Tibial nerve (tissue), 4 donors: ENCODE measurements around the gene QPCTL. TPM values are rescaled to one million over a fixed set of nuclear protein-coding genes. Genes with fewer than 3 reads are reported as not detected.

ENCODE experiments used
- DNase-seq, 2 donors: peaks; one replicate each; pipeline ENCODE4 v3.0.0-alpha.2; 2019; ENCODE audit warnings: low spot score in 2 of 2
- H3K27ac ChIP-seq, 4 donors: fragments of 200-600 bp; sonication (generic) in 3 of 4; one replicate each; pipeline ENCODE4 v1.5.1; 2017 to 2019; ENCODE audit warnings: mild to moderate bottlenecking in 1 of 4
- H3K27me3 ChIP-seq, 2 donors: fragments of 200-600 bp; sonication (generic) in 1 of 2; one replicate each; pipeline versions ENCODE4 v1.5.1 to v1.6.0; 2017 to 2019
- H3K36me3 ChIP-seq, 3 donors: fragments of 200-600 bp; sonication (generic); one replicate each; pipeline ENCODE4 v1.5.1; 2018 to 2019
- H3K4me1 ChIP-seq, 4 donors: fragments of 200-600 bp; sonication (generic) in 3 of 4; one replicate each; pipeline ENCODE4 v1.5.1; 2017 to 2019
- H3K4me3 ChIP-seq, 4 donors: fragments of 200-600 bp; sonication (generic) in 3 of 4; one replicate each; pipeline ENCODE4 v1.5.1; 2017 to 2019; ENCODE audit warnings: mild to moderate bottlenecking in 1 of 4, moderate library complexity in 1 of 4
- H3K9me3 ChIP-seq, 4 donors: fragments of 200-600 bp; sonication (generic) in 3 of 4; one replicate each; pipeline ENCODE4 v1.5.1; 2017 to 2019
- EP300 ChIP-seq, 2 donors: sonication (generic); formaldehyde crosslinking; IDR thresholded peaks; one replicate each; pipeline ENCODE4 v1.6.1; 2017; ENCODE audit warnings: antibody characterized with exemption in 2 of 2, mild to moderate bottlenecking in 1 of 2
- POLR2A ChIP-seq, 2 donors: fragments of 450-650 bp; IDR thresholded peaks; one replicate each; pipeline ENCODE4 v1.6.1; 2017; ENCODE audit warnings: antibody characterized with exemption in 2 of 2, mild to moderate bottlenecking in 2 of 2, moderate library complexity in 2 of 2
- WGBS, 2 donors: methylation state at CpG; one replicate each; pipeline ENCODE4 v1.1.5; 2018; 5-methylcytosine and 5-hydroxymethylcytosine counted together
- total RNA-seq, 4 donors: library from RNA; depleted of rRNA; stranded (reverse); fragments of >200 nt; gene quantifications; one replicate each; pipeline ENCODE4 v1.1.0, GENCODE V29; 2016
- TF ChIP-seq, protein P1 (sequence below), 5 experiments: fragments of 200-600 bp in 3 of 5; fragments of 450-650 bp in 2 of 5; sonication (generic) in 3 of 5; IDR thresholded peaks; one replicate each; pipeline ENCODE4 v1.5.1; 2016 to 2019; ENCODE audit warnings: antibody characterized with exemption in 5 of 5, mild to moderate bottlenecking in 3 of 5, moderate library complexity in 2 of 5

The QPCTL gene
- total RNA-seq, 4 donors from 2014 or later, result 5.9 to 13.2 (median 10.5) TPM

DNA sequence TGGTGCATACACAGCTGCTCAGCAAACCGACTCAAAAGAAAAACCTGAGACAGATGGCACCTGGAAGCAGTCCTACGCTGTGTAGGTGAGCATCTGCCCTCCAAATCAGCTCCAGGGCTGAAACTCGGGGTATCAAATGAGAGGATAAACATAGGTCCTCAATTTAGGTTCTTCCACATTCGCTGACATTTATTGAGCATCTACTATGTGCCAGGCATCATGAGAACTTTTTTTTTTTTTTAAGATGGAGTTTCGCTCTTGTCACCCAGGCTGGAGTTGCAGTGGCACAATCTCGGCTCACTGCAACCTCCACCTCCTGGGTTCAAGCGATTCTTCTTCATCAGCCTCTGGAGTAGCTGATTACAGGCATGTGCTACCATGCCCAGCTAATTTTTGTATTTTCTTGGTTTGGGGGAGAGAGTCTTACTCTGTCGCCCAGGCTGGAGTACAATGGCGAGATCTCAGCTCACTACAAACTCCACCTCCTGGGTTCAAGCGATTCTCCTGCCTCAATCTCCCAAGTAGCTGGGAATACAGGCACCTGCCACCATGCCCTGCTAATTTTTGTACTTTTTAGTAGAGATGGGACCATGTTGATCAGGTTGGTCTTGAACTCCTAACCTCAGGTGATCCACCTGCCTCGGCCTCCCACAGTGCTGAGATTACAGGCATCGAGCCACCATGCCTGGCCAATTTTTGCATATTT lies 13.4 kb downstream of the QPCTL start:
- no peak overlapping the region for H3K4me3 ChIP-seq
- no peaks in the 10 kb centered on the region for H3K27me3 ChIP-seq
- H3K4me1 ChIP-seq, result peaks cover 0 to 7% (median 2%) of the 10 kb centered on the region in 4 donors
- 91 to 92% methylated on average over 12 of the region's 12 CpGs for WGBS, 2 donors
- DNase-seq, result no peak
- TF ChIP-seq EP300 (IDR thresholded peaks at IDR 0.05) (no peak), POLR2A (IDR thresholded peaks at IDR 0.05) (no peak)
- TF ChIP-seq, protein P1, sequence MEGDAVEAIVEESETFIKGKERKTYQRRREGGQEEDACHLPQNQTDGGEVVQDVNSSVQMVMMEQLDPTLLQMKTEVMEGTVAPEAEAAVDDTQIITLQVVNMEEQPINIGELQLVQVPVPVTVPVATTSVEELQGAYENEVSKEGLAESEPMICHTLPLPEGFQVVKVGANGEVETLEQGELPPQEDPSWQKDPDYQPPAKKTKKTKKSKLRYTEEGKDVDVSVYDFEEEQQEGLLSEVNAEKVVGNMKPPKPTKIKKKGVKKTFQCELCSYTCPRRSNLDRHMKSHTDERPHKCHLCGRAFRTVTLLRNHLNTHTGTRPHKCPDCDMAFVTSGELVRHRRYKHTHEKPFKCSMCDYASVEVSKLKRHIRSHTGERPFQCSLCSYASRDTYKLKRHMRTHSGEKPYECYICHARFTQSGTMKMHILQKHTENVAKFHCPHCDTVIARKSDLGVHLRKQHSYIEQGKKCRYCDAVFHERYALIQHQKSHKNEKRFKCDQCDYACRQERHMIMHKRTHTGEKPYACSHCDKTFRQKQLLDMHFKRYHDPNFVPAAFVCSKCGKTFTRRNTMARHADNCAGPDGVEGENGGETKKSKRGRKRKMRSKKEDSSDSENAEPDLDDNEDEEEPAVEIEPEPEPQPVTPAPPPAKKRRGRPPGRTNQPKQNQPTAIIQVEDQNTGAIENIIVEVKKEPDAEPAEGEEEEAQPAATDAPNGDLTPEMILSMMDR (IDR thresholded peaks at IDR 0.05), result no peak
- no peaks in the 10 kb centered on the region for H3K9me3 ChIP-seq
- H3K27ac ChIP-seq, result no peak overlapping the region
- peaks cover 0 to 37% (median 0%) of the 10 kb centered on the region in 3 donors for H3K36me3 ChIP-seq

DNA sequence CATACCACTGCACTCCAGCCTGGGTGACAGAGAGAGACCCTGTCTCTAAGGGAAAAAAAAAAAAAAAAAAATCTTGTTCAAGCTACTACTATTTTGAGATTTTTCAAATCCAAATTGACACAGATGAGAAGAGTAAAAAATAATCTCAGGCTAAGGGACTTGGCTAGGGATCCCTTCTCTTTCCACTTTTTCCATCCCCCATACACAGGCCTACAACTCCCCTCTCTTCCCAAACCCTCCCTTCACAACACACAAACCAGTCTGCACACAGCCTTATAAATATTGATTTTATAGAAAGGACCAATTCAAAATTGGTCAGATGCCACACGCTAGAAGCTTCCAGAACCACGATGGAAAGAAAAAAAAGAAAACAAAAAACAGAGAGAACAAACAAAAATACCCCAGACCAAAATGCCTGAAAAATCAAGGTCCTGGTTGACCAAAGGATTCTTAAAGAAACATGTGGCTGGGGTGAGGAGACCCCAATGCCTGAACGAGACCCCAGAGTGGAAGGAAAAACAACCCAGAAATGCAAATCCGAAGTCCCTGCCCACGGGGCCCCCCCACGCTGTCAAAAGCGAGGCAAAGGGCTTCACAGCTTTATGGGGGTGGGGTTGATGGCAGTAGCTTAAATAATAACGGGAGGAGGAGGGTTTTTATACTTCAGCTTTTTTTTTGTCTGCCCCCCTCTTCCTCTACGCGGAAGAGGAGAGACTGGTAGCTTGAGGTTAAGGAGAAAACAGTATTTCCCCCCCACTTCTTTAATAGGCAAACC lies 18.1 kb downstream of the QPCTL start:
- Histone ChIP-seq H3K27ac (peak overlapping the region in 2 of 4 donors; percentile 60), H3K4me3 (no peak overlapping the region), H3K4me1 (peaks cover 0 to 23% (median 3%) of the 10 kb centered on the region in 4 donors), H3K36me3 (peaks cover 0 to 31% (median 7%) of the 10 kb centered on the region in 3 donors), H3K9me3 (no peaks in the 10 kb centered on the region), H3K27me3 (no peaks in the 10 kb centered on the region)
- TF ChIP-seq POLR2A (IDR thresholded peaks at IDR 0.05), result no peak
- no peak for TF ChIP-seq EP300 (IDR thresholded peaks at IDR 0.05)
- TF ChIP-seq, protein P1 (IDR thresholded peaks at IDR 0.05), result no peak
- 38 to 47% methylated on average over 10 of the region's 10 CpGs for WGBS, 2 donors
- no peak for DNase-seq

DNA sequence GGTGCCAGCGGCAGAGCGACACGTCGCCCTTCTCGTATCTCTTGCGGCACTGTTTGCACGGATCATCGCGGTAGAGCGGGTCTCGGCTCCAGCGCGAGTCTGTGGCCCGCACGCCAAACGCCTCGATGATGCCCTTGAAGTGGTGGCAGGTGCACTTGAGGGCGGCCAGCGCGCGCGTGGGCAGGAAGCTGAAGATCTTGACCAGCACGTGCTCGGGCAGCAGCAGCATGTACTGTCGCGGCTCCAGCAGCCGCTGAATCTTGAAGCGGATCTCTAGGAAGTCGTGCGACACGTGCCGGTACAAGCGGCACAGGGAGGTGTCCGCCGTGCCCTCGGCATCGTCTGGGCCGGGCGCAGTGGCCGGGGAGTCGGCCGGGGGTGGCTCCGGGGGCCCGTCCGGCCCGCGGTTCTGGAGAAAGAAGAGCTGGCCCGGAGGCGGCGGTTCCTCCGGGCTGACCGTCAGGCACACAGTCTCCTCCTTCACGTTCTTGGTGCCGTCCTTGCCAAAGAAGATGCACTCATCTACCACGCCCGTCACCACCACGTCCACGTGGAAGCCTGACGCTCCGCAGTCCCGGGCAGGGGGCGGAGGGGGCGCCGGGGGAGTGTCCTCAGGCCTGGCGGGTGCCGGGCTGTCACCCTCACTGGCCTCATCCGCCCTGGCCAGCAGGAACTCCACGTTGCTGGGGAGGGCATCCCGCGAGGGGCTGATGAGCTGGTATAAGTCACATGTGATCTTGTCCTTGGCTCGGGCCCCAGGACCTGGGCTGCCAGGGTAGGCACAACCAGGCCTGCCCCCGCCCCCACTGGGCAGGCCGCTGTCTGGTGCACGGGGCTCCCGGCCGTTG lies 19.6 kb downstream of the QPCTL start:
- 93 to 96% methylated on average over 35 to 54 of the region's 76 CpGs for WGBS, 2 donors

DNA sequence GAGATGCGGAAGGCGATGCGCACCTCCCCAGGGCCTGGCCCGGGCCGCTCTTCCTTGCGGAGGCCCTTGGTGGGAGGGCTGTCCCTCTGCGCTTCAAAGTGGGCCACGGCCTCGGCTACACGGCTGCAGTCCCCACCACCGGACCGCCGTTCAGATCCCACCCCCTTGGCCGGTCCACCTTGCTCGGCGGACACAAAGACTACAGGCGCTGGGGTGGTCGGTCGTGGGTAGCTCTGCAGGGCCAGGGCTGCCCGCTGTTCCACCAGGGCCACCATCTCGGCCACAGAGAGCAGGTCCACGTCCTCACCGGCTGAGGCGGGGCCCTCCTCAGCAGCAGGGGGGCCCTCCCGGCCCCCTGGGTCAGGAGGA lies 20.2 kb downstream of the QPCTL start:
- no peaks in the 10 kb centered on the region for H3K9me3 ChIP-seq
- peak overlapping the region in 1 of 4 donors; percentile 44 for H3K27ac ChIP-seq
- TF ChIP-seq, protein P1 (IDR thresholded peaks at IDR 0.05), result no peak
- TF ChIP-seq EP300 (IDR thresholded peaks at IDR 0.05), result no peak
- TF ChIP-seq POLR2A (IDR thresholded peaks at IDR 0.05), result no peak
- H3K27me3 ChIP-seq, result no peaks in the 10 kb centered on the region
- H3K36me3 ChIP-seq, result peaks cover 0 to 31% (median 7%) of the 10 kb centered on the region in 3 donors
- H3K4me1 ChIP-seq, result peaks cover 0 to 33% (median 8%) of the 10 kb centered on the region in 4 donors
- WGBS, 2 donors, result 85 to 94% methylated on average over 6 to 17 of the region's 25 CpGs
- no peak for DNase-seq
- H3K4me3 ChIP-seq, result no peak overlapping the region

More for the DNA sequence above, 19.6 kb downstream of the QPCTL start:
- H3K9me3 ChIP-seq, result no peaks in the 10 kb centered on the region
- H3K27ac ChIP-seq, result no peak overlapping the region
- TF ChIP-seq, protein P1 (IDR thresholded peaks at IDR 0.05), result no peak
- TF ChIP-seq POLR2A (IDR thresholded peaks at IDR 0.05), result no peak
- TF ChIP-seq EP300 (IDR thresholded peaks at IDR 0.05), result no peak
- no peak overlapping the region for H3K4me3 ChIP-seq
- peaks cover 0 to 31% (median 7%) of the 10 kb centered on the region in 3 donors for H3K36me3 ChIP-seq
- no peaks in the 10 kb centered on the region for H3K27me3 ChIP-seq
- peaks cover 0 to 33% (median 8%) of the 10 kb centered on the region in 4 donors for H3K4me1 ChIP-seq
- no peak for DNase-seq
